T-cell (primary cell): ENCODE results near the gene SPATA20. TPM values are rescaled to one million over a fixed set of nuclear protein-coding genes. Genes with fewer than 3 reads are reported as not detected.

ENCODE experiments used
- ATAC-seq, 4 experiments: fragments of 200-7000 bp in 3 of 4; fragments of 150-1000 bp in 1 of 4; cut with Tn5 transposase; replicated peaks in 1 of 4; 1 replicate in 3 of 4; 2 replicates in 1 of 4; pipeline ENCODE4 v1.10.0; 2021; ENCODE audit warnings: moderate library complexity in 3 of 4, mild to moderate bottlenecking in 2 of 4, moderate number of reproducible peaks in 1 of 4
- CTCF ChIA-PET, 2 donors: fragments of 300-600 bp; sonication (Branson Sonifier 250); formaldehyde crosslinking; loops; one replicate each; lab custom pipeline; 2022; ENCODE audit warnings: antibody characterized with exemption in 2 of 2; lab: Charles Lee
- POLR2A ChIA-PET, 2 donors: fragments of 300-600 bp; sonication (Branson Sonifier 250); formaldehyde crosslinking; loops; one replicate each; lab custom pipeline; 2022; ENCODE audit warnings: antibody characterized with exemption in 2 of 2; lab: Charles Lee
- DNase-seq, 35 experiments: peaks; one replicate each; pipeline versions ENCODE4 v3.0.0 to v3.0.0-alpha.2; 2013 to 2023
- H3K27ac ChIP-seq: one replicate; pipeline ENCODE4 v1.5.1; 2013; ENCODE audit warnings: low read length
- H3K27me3 ChIP-seq, 2 experiments: replicated peaks in 1 of 2; 1 replicate in 1 of 2; 2 replicates in 1 of 2; pipeline versions ENCODE4 v1.6.1 to v1.7.0; 2013; ENCODE audit warnings: low read length in 1 of 2, mixed read lengths in 1 of 2; ENCODE audit not compliant: control insufficient read depth in 2 of 2, insufficient read depth in 2 of 2; ENCODE audit errors: extremely low read depth in 1 of 2
- H3K36me3 ChIP-seq, 2 donors: 1 replicate in 1 of 2; 2 replicates in 1 of 2; pipeline versions ENCODE4 v1.6.1 to v1.7.0; 2013; ENCODE audit warnings: low read length in 1 of 2; ENCODE audit not compliant: control insufficient read depth in 2 of 2, insufficient read depth in 1 of 2; ENCODE audit errors: extremely low read depth in 1 of 2
- H3K4me1 ChIP-seq, 2 experiments: 1 replicate in 1 of 2; 2 replicates in 1 of 2; pipeline versions ENCODE4 v1.6.1 to v1.7.0; 2013; ENCODE audit warnings: low read length in 2 of 2, mixed read lengths in 1 of 2; ENCODE audit not compliant: insufficient read depth in 2 of 2, control insufficient read depth in 1 of 2; ENCODE audit errors: extremely low read depth in 1 of 2
- H3K4me3 ChIP-seq, 2 donors: 1 replicate in 1 of 2; 2 replicates in 1 of 2; pipeline versions ENCODE4 v1.5.1 to v1.7.0; 2013; ENCODE audit warnings: mild to moderate bottlenecking in 2 of 2, low read length in 1 of 2, moderate library complexity in 1 of 2; ENCODE audit not compliant: control insufficient read depth in 1 of 2; ENCODE audit errors: extremely low read depth in 1 of 2
- H3K9me3 ChIP-seq: 2 replicates; pipeline ENCODE4 v1.7.0; 2013
- H3K27ac Mint-ChIP-seq, 2 donors: one replicate each; pipeline ENCODE4 v1.8.0; 2020 to 2021; ENCODE audit warnings: mild to moderate bottlenecking in 2 of 2, mixed read lengths in 2 of 2
- H3K27me3 Mint-ChIP-seq, 2 donors: one replicate each; pipeline ENCODE4 v1.8.0; 2021 to 2022; ENCODE audit warnings: mixed read lengths in 2 of 2
- H3K36me3 Mint-ChIP-seq: one replicate; pipeline ENCODE4 v1.8.0; 2021; ENCODE audit warnings: mixed read lengths
- H3K4me1 Mint-ChIP-seq, 3 donors: one replicate each; pipeline ENCODE4 v1.8.0; 2020 to 2022; ENCODE audit warnings: mixed read lengths in 3 of 3, mild to moderate bottlenecking in 1 of 3
- H3K4me3 Mint-ChIP-seq, 3 donors: one replicate each; pipeline ENCODE4 v1.8.0; 2020 to 2022; ENCODE audit warnings: mild to moderate bottlenecking in 3 of 3, mixed read lengths in 3 of 3, moderate library complexity in 3 of 3
- H3K9me3 Mint-ChIP-seq, 3 donors: one replicate each; pipeline ENCODE4 v1.8.0; 2020 to 2022; ENCODE audit warnings: mixed read lengths in 3 of 3
- WGBS: methylation state at CpG from one replicate; pipeline ENCODE4 v1.1.5; 2013; ENCODE audit warnings: missing lambda C conversion rate; ENCODE audit not compliant: insufficient coverage; 5-methylcytosine and 5-hydroxymethylcytosine counted together
- total RNA-seq, 35 experiments: library from RNA in 6 of 35; stranded (reverse) in 6 of 35; fragments of 120-200 nt in 1 of 35; gene quantifications; one replicate each; pipeline versions ENCODE4 v1.2.1 to v1.2.4 and lab custom pipeline; 2013 to 2026

SPATA20 gene
- total RNA-seq, 5 donors from 2014 or later (not counting 1 experiment from before 2014, with no cell fraction given), result 8.9 to 25.7 (median 20.3) TPM

- H3K36me3 Mint-ChIP-seq, result peaks cover 3% of the 10 kb centered on the region
- no peak overlapping the region for H3K27ac Mint-ChIP-seq
- Histone ChIP-seq H3K9me3 (no peaks in the 10 kb centered on the region), H3K27ac (no peak overlapping the region), H3K27me3 (peaks cover 7 to 77% of the 10 kb centered on the region in 2 experiments), H3K4me1 (peaks cover 6 to 43% of the 10 kb centered on the region in 2 experiments), H3K4me3 (peak overlapping the region; percentile 46 to 66), H3K36me3 (no peaks in the 10 kb centered on the region)
- 4% methylated on average over 40 of the region's 55 CpGs for WGBS
- H3K4me3 Mint-ChIP-seq, result peak overlapping the region; percentile 69 to 84 (median 76)
- no peaks in the 10 kb centered on the region for H3K9me3 Mint-ChIP-seq
- CTCF ChIA-PET, result no interaction called here
- H3K4me1 Mint-ChIP-seq, result peaks cover 20 to 28% (median 22%) of the 10 kb centered on the region in 3 donors
- H3K27me3 Mint-ChIP-seq, result peaks cover 28 to 48% of the 10 kb centered on the region in 2 donors
- ATAC-seq (no peak), DNase-seq (peak in 4 of 35 experiments; percentile 18 to 34 (median 25))
- POLR2A ChIA-PET, result no interaction called here
Observed at GRCh38 chr17:50558941-50559614, 12.1 kb downstream of the SPATA20 start.

DNA sequence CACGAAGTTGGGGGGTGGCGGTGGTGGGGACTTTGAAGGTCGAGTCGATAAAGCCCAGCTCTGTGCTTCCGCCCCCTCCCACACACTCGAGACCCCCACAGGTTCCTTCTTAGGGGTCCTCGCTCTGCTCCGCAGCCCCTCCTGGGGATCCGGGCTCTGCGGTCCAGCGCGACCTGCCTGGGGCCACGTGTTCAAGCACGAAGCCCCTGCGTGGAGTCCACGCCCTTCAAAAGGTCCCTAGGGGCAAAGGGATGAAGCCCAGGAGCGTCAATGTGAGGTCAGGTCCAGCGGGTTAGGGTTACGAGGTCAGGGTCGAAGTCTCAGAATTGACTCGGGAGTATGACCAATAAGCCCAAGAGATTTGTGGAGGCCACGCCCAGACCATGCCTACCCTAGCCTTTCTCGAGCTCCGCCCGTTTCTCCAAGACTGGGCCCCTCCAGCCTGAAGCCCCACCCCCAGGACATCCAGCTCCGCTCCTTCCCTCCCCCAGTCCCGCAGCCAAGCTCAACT lies 12.8 kb downstream of the SPATA20 start:
- POLR2A ChIA-PET, result interaction anchor here in 1 of 2 donors (0.9 kb wide), 1 partner anchor 18 kb away, joined by 3 read pairs; no protein-coding TSS in a partner anchor
- 8% methylated on average over 22 of the region's 27 CpGs for WGBS

GRCh38 chr17:50560185-50560824 lies 13.3 kb downstream of the SPATA20 start, which contains the start of gene CACNA1G:
CACNA1G (plus strand) TSS chr17:50560715; CDS start chr17:50561460, 745 bp downstream.
- H3K9me3 Mint-ChIP-seq, result no peaks in the 10 kb centered on the region
- peaks cover 6 to 46% of the 10 kb centered on the region in 2 experiments for H3K4me1 ChIP-seq
- ChIA-PET POLR2A (interaction anchor here in 1 of 2 donors (0.9 kb wide), 1 partner anchor 18 kb away, joined by 3 read pairs; no protein-coding TSS in a partner anchor), CTCF (interaction anchor here (0.6 to 0.8 kb wide), 3 partner anchors 53 to 1637 kb away, joined by 3 to 4 read pairs (median 4); partner anchors contain the start of gene LRRC59 (in 1 of the 2))
- H3K4me3 ChIP-seq, result peak within 1 kb of the TSS; percentile 46 to 66
- H3K27ac Mint-ChIP-seq, result no peak within 1 kb of the TSS
- ATAC-seq (peak; percentile 91 to 92 (median 92)), DNase-seq (peak; percentile 67 to 90 (median 81))
- no peaks in the 10 kb centered on the region for H3K36me3 ChIP-seq
- H3K4me1 Mint-ChIP-seq, result peaks cover 22 to 33% (median 27%) of the 10 kb centered on the region in 3 donors
- WGBS, result 5% methylated on average over 49 of the region's 56 CpGs
- peak within 1 kb of the TSS; percentile 69 to 84 (median 76) for H3K4me3 Mint-ChIP-seq
- peaks cover 35 to 58% of the 10 kb centered on the region in 2 donors for H3K27me3 Mint-ChIP-seq
- no peaks in the 10 kb centered on the region for H3K9me3 ChIP-seq
- peaks cover 7 to 86% of the 10 kb centered on the region in 2 experiments for H3K27me3 ChIP-seq
- no peak within 1 kb of the TSS for H3K27ac ChIP-seq
- H3K36me3 Mint-ChIP-seq, result no peaks in the 10 kb centered on the region

More for the DNA sequence above, 12.8 kb downstream of the SPATA20 start:
- ATAC-seq, result peak; percentile 11 to 28 (median 20)
- Mint-ChIP-seq H3K4me3 (peak overlapping the region; percentile 69 to 84 (median 76)), H3K27me3 (peaks cover 30 to 53% of the 10 kb centered on the region in 2 donors), H3K9me3 (no peaks in the 10 kb centered on the region), H3K36me3 (peaks cover 3% of the 10 kb centered on the region), H3K4me1 (peaks cover 21 to 29% (median 22%) of the 10 kb centered on the region in 3 donors), H3K27ac (no peak overlapping the region)
- DNase-seq, result peak in 2 of 35 experiments; percentile 28 to 42
- H3K27ac ChIP-seq, result no peak overlapping the region
- H3K4me1 ChIP-seq, result peaks cover 6 to 43% of the 10 kb centered on the region in 2 experiments
- CTCF ChIA-PET, result interaction anchor here in 1 of 2 donors (0.6 kb wide), 1 partner anchor 1636 kb away, joined by 4 read pairs; no protein-coding TSS in a partner anchor
- H3K36me3 ChIP-seq, result no peaks in the 10 kb centered on the region
- H3K4me3 ChIP-seq, result peak overlapping the region; percentile 46 to 66
- H3K9me3 ChIP-seq, result no peaks in the 10 kb centered on the region
- peaks cover 7 to 83% of the 10 kb centered on the region in 2 experiments for H3K27me3 ChIP-seq

- Mint-ChIP-seq H3K4me3 (peak overlapping the region in 1 of 3 donors; percentile 84), H3K27me3 (peaks cover 43 to 66% of the 10 kb centered on the region in 2 donors), H3K9me3 (no peaks in the 10 kb centered on the region), H3K36me3 (no peaks in the 10 kb centered on the region), H3K27ac (no peak overlapping the region), H3K4me1 (peaks cover 26 to 39% (median 34%) of the 10 kb centered on the region in 3 donors)
- WGBS, result 1% methylated on average over 77 of the region's 88 CpGs
- Histone ChIP-seq H3K9me3 (no peaks in the 10 kb centered on the region), H3K36me3 (no peaks in the 10 kb centered on the region), H3K4me1 (peaks cover 6 to 46% of the 10 kb centered on the region in 2 experiments), H3K27me3 (peaks cover 7 to 90% of the 10 kb centered on the region in 2 experiments), H3K4me3 (peak overlapping the region; percentile 10 to 56), H3K27ac (no peak overlapping the region)
- ChIA-PET CTCF (interaction anchor here in 1 of 2 donors (0.6 to 0.8 kb wide), 2 partner anchors 54 to 164 kb away, joined by 3 to 4 read pairs; partner anchors contain the start of gene LRRC59), POLR2A (interaction anchor here in 1 of 2 donors (0.7 kb wide), 1 partner anchor 621 kb away, joined by 3 read pairs; no protein-coding TSS in a partner anchor)
- DNase-seq (peak in 3 of 35 experiments; percentile 26 to 56 (median 32)), ATAC-seq (peak; percentile 15 to 35 (median 19))
Observed at GRCh38 chr17:50560931-50561745, 14.2 kb downstream of the SPATA20 start.

GRCh38 chr17:50561746-50562141 lies 14.8 kb downstream of the SPATA20 start:
- Mint-ChIP-seq H3K4me1 (peaks cover 28 to 41% (median 34%) of the 10 kb centered on the region in 3 donors), H3K4me3 (peak overlapping the region in 2 of 3 donors; percentile 56 to 68), H3K9me3 (no peaks in the 10 kb centered on the region), H3K27ac (no peak overlapping the region), H3K27me3 (peaks cover 49 to 71% of the 10 kb centered on the region in 2 donors), H3K36me3 (no peaks in the 10 kb centered on the region)
- POLR2A ChIA-PET, result no interaction called here
- no peaks in the 10 kb centered on the region for H3K36me3 ChIP-seq
- no peak overlapping the region for H3K27ac ChIP-seq
- peaks cover 7 to 93% of the 10 kb centered on the region in 2 experiments for H3K27me3 ChIP-seq
- peaks cover 6 to 46% of the 10 kb centered on the region in 2 experiments for H3K4me1 ChIP-seq
- H3K4me3 ChIP-seq, result peak overlapping the region; percentile 10 to 27
- H3K9me3 ChIP-seq, result no peaks in the 10 kb centered on the region
- no CpG with 5 or more reads among the region's 27 CpGs for WGBS
- ATAC-seq (no peak), DNase-seq (peak in 2 of 35 experiments; percentile 21 to 36)
- CTCF ChIA-PET, result interaction anchor here in 1 of 2 donors (0.5 kb wide), 1 partner anchor 221 kb away, joined by 3 read pairs; no protein-coding TSS in a partner anchor
